Tibial nerve (tissue), 4 donors: ENCODE data around the gene CSF2.

Experiments used
- EP300 ChIP-seq, 2 donors: sonication (generic); formaldehyde crosslinking; IDR thresholded peaks; one replicate each; pipeline ENCODE4 v1.6.1; 2017; ENCODE audit warnings: antibody characterized with exemption in 2 of 2, mild to moderate bottlenecking in 1 of 2
- POLR2A ChIP-seq, 2 donors: fragments of 450-650 bp; IDR thresholded peaks; one replicate each; pipeline ENCODE4 v1.6.1; 2017; ENCODE audit warnings: antibody characterized with exemption in 2 of 2, mild to moderate bottlenecking in 2 of 2, moderate library complexity in 2 of 2
- TF ChIP-seq, protein P1 (sequence below), 5 experiments: fragments of 200-600 bp in 3 of 5; fragments of 450-650 bp in 2 of 5; sonication (generic) in 3 of 5; IDR thresholded peaks; one replicate each; pipeline ENCODE4 v1.5.1; 2016 to 2019; ENCODE audit warnings: antibody characterized with exemption in 5 of 5, mild to moderate bottlenecking in 3 of 5, moderate library complexity in 2 of 5

DNA sequence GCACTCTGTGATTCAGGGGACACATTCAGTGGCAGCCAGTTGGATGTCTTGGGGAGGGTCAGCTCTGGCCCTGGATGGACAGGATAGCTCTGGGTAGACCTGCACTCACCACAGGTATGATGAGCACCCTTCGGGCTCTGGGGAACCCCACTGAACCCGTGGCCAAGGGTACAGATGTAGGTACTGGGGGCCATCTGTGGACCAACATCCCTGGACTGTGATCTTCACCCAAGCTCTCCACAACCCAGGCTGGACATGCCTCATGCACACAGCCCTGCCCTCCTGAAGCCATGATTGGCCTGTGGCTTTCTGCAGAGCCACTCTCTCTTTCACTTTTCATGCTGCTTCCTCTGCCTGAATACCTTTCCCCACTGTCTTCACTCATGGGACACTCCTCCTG is 46.6 kb upstream of the CSF2 start:
- TF ChIP-seq, protein P1, sequence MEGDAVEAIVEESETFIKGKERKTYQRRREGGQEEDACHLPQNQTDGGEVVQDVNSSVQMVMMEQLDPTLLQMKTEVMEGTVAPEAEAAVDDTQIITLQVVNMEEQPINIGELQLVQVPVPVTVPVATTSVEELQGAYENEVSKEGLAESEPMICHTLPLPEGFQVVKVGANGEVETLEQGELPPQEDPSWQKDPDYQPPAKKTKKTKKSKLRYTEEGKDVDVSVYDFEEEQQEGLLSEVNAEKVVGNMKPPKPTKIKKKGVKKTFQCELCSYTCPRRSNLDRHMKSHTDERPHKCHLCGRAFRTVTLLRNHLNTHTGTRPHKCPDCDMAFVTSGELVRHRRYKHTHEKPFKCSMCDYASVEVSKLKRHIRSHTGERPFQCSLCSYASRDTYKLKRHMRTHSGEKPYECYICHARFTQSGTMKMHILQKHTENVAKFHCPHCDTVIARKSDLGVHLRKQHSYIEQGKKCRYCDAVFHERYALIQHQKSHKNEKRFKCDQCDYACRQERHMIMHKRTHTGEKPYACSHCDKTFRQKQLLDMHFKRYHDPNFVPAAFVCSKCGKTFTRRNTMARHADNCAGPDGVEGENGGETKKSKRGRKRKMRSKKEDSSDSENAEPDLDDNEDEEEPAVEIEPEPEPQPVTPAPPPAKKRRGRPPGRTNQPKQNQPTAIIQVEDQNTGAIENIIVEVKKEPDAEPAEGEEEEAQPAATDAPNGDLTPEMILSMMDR (IDR thresholded peaks at IDR 0.05) = no peak
- TF ChIP-seq POLR2A (IDR thresholded peaks at IDR 0.05) = no peak
- no peak for TF ChIP-seq EP300 (IDR thresholded peaks at IDR 0.05)
